H1 (cell line): ENCODE data around the gene FABP6. TPM values are rescaled to one million over a fixed set of nuclear protein-coding genes. Genes with fewer than 3 reads are reported as not detected.

Experiments
- CBX5 ChIP-seq: fragments of 300-800, 300-1000 bp; sonication (generic); IDR thresholded peaks from 2 replicates; pipeline ENCODE4 v1.7.1; 2016; ENCODE audit warnings: antibody characterized with exemption, low read length, low read depth
- CTBP2 ChIP-seq: IDR thresholded peaks from 2 replicates; pipeline ENCODE4 v1.7.0; 2011; ENCODE audit warnings: borderline replicate concordance, mild to moderate bottlenecking, moderate library complexity, mixed read lengths, low read length; ENCODE audit not compliant: insufficient read depth, insufficient read length
- EZH2 ChIP-seq: fragments of 200-600 bp; sonication (generic); IDR thresholded peaks from 2 replicates; pipeline ENCODE4 v1.7.1; 2012; ENCODE audit warnings: low read depth, mild to moderate bottlenecking, moderate library complexity, low read length, inconsistent platforms; ENCODE audit not compliant: severe bottlenecking
- NRF1 ChIP-seq: IDR thresholded peaks from 2 replicates; pipeline ENCODE4 v1.6.1; 2011; ENCODE audit warnings: mild to moderate bottlenecking, low read depth, low read length, improper control_type of control experiment
- POU5F1 ChIP-seq: IDR thresholded peaks from 2 replicates; pipeline ENCODE4 v1.6.1; 2011; ENCODE audit warnings: low read depth, mild to moderate bottlenecking, low read length, moderate library complexity
- polyA plus RNA-seq, 7 experiments: library from polyadenylated mRNA; depleted of rRNA in 3 of 7; stranded (reverse) in 5 of 7; unstranded in 2 of 7; fragments of >200 nt in 5 of 7; fragments of 200-250 nt in 2 of 7; gene quantifications; 1 replicate in 5 of 7; 2 replicates in 1 of 7; 4 replicates in 1 of 7; pipeline versions ENCODE4 v1.2.1 to v1.2.3, GENCODE V29; 2011 to 2013; ENCODE audit warnings: missing spikeins in 2 of 7, mixed read lengths in 2 of 7
- total RNA-seq: library from RNA; stranded (reverse); fragmentation: NEBNext Ultra II Directional; extraction: Animal tissue kit (Norgen Biotek cat#: 25700); gene quantifications from 2 replicates; pipeline ENCODE4 v1.2.1, GENCODE V29; 2021

Gene FABP6
- total and polyA plus RNA-seq, 2 of the 8 experiments (the other 6 are each of a cell fraction or from before 2014, with no cell fraction given), result 4.8 to 6.1 TPM

DNA sequence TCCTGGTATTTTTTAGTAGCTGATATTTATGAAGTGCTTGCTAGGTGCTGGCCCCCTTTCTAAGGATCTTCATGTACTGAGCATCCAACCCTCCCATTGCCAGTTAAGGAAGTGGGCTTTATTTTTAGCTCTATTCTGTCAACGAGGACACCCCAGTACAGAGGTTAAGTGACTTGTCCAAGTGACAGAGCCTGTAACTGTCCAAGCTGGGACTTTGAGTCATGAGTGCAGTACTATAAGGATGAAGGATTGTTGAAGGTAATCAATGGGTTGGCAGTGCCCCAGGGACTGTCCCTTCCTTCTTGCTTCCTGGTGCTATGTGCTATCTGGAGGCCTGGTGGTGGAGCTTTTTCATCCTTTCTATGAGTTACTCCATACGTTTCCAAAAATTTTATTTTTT, 18.0 kb upstream of the FABP6 start (continued):
- TF ChIP-seq NRF1 (no peak), CTBP2 (no peak), EZH2 (no peak), CBX5 (no peak), POU5F1 (no peak)
